GM10248 (cell line): ENCODE measurements around the gene CCL16.

ENCODE experiments used
- CTCF ChIA-PET: fragments of 300-600 bp; sonication (Branson Sonifier 250); formaldehyde crosslinking; extraction: SDS; loops from one replicate; lab custom pipeline; 2021; ENCODE audit warnings: antibody characterized with exemption; lab: Yijun Ruan, JAX
- POLR2A ChIA-PET: fragments of 350-650 bp; sonication (Branson Sonifier 250); formaldehyde crosslinking; extraction: SDS; loops from one replicate; lab custom pipeline; 2020; ENCODE audit warnings: antibody characterized with exemption; lab: Yijun Ruan, JAX
- DNase-seq: peaks from one replicate; pipeline ENCODE4 v3.0.0; 2012; ENCODE audit errors: extremely low spot score
- CTCF ChIP-seq: IDR thresholded peaks from 2 replicates; pipeline ENCODE4 v1.5.1; 2012; ENCODE audit warnings: mild to moderate bottlenecking, low read depth; ENCODE audit errors: extremely low read depth, missing control alignments, control extremely low read depth

The CCL16 gene

GRCh38 chr17:35981246-35981645 lies at the start of gene CCL16:
TSS of gene CCL16 (minus strand) at chr17:35981497. CDS start at chr17:35981420, 77 bp downstream.
- DNase-seq, result no peak
- ChIA-PET CTCF (interaction anchor here (1.0 to 19.4 kb wide), 12 partner anchors 8 to 167 kb away, joined by 3 to 420 read pairs (median 4); no protein-coding TSS in a partner anchor), POLR2A (interaction anchor here (0.7 kb wide), 1 partner anchor 23 kb away, joined by 5 read pairs; no protein-coding TSS in a partner anchor)
- no peak for TF ChIP-seq CTCF

- ChIA-PET POLR2A (no interaction called here), CTCF (interaction anchor here (0.8 kb wide), 1 partner anchor 14 kb away, joined by 3 read pairs; no protein-coding TSS in a partner anchor)
- no peak for TF ChIP-seq CTCF
- no peak for DNase-seq
These were observed 49.7 kb upstream of the CCL16 start for GRCh38 chr17:36030956-36031355.

- CTCF ChIA-PET, result no interaction called here
- POLR2A ChIA-PET, result no interaction called here
- DNase-seq, result no peak
- TF ChIP-seq CTCF, result no peak
These were observed 46.5 kb upstream of the CCL16 start for GRCh38 chr17:36027761-36028160.

- no peak for TF ChIP-seq CTCF
- DNase-seq, result no peak
- POLR2A ChIA-PET, result no interaction called here
- CTCF ChIA-PET, result interaction anchor here (0.9 to 1.5 kb wide), 5 partner anchors 13 to 126 kb away, joined by 3 to 4 read pairs (median 4); no protein-coding TSS in a partner anchor
These were observed 43.0 kb upstream of the CCL16 start for GRCh38 chr17:36024106-36024869.

- POLR2A ChIA-PET, result no interaction called here
- CTCF ChIA-PET, result interaction anchor here (0.9 to 2.9 kb wide), 5 partner anchors 9 to 54 kb away, joined by 3 to 15 read pairs (median 3); no protein-coding TSS in a partner anchor
- no peak for TF ChIP-seq CTCF
- no peak for DNase-seq
These were observed 38.1 kb upstream of the CCL16 start for GRCh38 chr17:36019423-36019822.

GRCh38 chr17:36017799-36018198 lies 36.5 kb upstream of the CCL16 start, which contains the start of gene CCL23:
TSS of gene CCL23 (minus strand) at chr17:36017972. CDS start at chr17:36017897, 75 bp downstream.
- no peak for DNase-seq
- ChIA-PET CTCF (interaction anchor here (0.8 to 2.9 kb wide), 2 partner anchors 48 to 55 kb away, joined by 3 to 15 read pairs; no protein-coding TSS in a partner anchor), POLR2A (no interaction called here)
- TF ChIP-seq CTCF, result no peak
